H7 (cell line): ENCODE measurements around the gene GSK3A. TPM values are rescaled to one million over a fixed set of nuclear protein-coding genes. Genes with fewer than 3 reads are reported as not detected.

ENCODE experiments used
- DNase-seq: peaks from one replicate; pipeline ENCODE4 v3.0.0; 2012
- H3K27me3 ChIP-seq: 2 replicates; pipeline ENCODE4 v1.6.0; 2011; ENCODE audit warnings: mild to moderate bottlenecking, low read length; ENCODE audit not compliant: control insufficient read depth, insufficient read depth
- H3K36me3 ChIP-seq: replicated peaks from 2 replicates; pipeline ENCODE4 v1.5.1; 2011; ENCODE audit warnings: low read length; ENCODE audit not compliant: control insufficient read depth, insufficient read depth
- H3K4me3 ChIP-seq: 2 replicates; pipeline ENCODE4 v1.5.1; 2011; ENCODE audit warnings: low read depth, mild to moderate bottlenecking, control low read depth, low read length, moderate library complexity; ENCODE audit not compliant: insufficient read depth
- total RNA-seq: library from RNA; depleted of rRNA; stranded (reverse); fragments of >200 nt; shearing (Covaris generic); gene quantifications from 2 replicates; pipeline ENCODE4 v1.2.3, GENCODE V29; 2014

GSK3A gene
- total RNA-seq, 1 experiment from 2014 or later: 40.4 TPM

DNA sequence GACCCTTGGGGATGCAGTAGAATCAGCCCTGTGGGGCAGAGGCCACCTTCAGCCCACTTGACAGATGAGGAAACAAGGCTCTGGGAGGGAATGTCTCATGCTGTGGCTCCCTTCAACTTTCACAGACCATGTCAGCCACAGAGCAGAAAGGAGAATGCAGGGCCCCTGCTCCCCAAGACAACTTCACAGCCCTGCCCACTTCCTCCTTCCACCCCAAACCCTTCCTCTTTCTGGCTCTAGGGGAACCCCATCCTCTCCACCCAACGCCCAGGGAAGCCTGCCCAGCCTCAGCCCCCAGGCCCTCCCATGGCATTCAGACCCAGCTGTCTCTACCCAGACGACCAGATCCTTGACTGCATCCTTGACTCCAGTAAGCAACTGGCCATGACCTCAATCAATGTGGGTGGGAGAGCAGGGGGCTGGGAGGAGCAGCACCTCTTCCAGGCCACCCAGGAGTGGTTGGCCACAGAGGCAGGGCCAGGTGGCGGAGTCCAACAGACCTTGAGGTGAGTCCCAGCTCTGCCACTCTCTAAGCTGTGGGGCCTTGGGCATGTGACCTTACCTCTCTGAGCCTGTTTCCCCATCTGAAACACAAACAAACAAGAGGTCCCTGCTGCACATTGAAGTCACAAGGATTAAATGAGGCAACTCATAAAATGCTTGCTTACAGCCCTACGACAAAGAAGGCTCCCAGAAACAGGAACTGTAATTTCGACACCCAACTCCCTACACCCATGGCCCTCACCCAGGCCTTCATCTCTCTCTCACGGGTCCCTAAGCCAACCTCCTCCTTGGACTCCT, 40.7 kb downstream of the GSK3A start:
- DNase-seq: no peak
- no peaks in the 10 kb centered on the region for H3K27me3 ChIP-seq
- H3K4me3 ChIP-seq: no peak overlapping the region
- H3K36me3 ChIP-seq: peaks cover 31% of the 10 kb centered on the region

DNA sequence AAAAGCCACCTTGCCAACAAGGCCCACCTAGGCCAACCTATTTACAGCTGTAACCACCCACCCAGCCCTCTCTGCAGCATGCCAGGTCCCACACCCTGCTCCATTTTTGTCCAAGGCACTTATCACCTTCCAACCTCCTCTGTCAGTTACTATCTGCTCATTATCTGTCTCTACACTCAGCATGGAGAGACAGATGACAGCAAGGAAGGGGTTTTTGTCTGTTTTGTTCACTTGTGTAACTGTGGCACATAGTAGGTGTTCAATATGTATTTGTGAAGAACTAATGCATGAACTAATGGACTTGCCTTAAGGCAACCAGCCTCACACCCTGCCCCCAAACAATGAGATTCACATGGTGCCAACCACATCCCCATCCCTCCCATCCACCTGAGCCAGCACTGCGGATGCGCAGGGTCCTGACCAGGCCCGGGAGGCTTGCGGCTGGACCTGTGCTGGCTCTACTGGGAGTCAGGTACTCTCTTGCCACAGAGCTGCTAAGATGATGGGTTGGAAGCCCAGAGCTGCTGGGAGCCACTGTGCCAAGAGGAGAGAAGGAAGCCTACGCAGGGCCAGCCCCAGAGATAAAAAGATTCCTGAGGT, 42.2 kb downstream of the GSK3A start:
- DNase-seq: peak; percentile 43
- Histone ChIP-seq H3K36me3 (peaks cover 29% of the 10 kb centered on the region), H3K27me3 (no peaks in the 10 kb centered on the region), H3K4me3 (no peak overlapping the region)

DNA sequence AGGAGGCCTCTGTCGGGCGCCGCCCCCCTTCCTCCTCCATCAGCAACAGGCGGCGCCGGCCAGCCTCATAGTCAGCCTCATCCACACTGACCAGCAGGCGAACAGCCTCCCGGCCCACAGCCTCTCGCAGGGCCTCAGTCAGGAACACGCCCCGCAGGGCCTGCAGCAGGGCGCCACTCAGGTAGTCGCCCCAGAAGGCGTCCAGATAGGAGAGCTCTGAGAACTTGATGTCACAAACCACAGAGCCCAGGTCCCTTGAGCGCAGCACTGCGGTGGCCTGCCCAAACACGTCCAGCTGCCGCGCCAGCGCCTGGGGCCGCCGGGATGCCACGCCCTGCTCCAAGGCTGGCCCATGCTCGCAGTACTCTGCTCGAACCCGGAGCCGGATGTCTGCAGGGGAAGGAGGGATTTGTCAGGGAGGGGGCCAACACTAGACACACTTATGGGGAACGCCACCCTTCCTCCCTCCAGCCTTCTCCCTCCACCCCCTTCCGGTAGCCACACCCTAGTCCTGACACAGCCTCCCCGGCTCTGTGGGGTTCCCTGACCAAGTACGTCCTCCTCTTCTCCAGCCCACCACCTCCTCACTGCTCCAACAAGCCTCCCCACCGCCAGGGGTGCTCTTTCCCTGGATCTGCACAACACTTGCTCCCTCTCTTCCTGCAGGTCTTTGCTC, 42.8 kb downstream of the GSK3A start:
- DNase-seq: peak; percentile 82
- Histone ChIP-seq H3K36me3 (peaks cover 29% of the 10 kb centered on the region), H3K4me3 (no peak overlapping the region), H3K27me3 (no peaks in the 10 kb centered on the region)

DNA sequence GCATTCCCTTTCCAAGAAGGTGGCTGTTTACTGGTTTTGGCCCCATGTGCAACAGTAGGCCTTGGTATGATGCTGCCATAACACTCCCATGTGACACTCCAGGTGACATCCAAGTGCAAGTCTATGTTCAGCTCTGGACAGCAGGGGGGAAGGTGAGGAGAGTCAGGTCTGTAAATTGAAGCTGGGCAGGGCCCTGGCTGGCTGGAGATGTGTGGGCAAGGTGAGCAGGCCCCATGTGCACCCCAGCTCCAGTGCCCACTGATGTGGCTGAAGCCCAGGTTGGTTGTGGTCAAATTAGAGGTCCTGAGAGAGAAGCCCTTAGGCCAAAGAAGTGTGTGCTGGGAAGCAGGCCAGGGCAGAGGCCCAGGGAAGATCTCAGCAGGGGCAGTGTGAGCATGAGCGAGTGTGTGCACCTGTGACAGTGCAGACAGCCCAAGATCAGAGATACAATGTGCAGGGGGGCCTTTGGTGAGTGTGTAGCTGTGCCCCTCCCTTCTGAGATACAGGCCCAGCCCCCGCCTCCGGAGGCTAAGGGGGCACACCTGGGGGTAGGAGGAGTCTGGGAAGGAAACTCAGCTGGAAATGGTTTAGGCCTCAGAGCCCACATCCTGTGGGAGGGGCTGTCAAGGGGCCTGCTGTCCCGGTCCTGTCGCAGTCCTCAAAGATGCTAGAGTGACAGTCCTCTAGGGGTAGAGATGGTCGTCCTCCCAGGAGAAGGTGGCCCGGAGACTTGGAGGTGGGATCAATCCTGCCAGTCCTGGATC, 43.5 kb downstream of the GSK3A start:
- Histone ChIP-seq H3K27me3 (no peaks in the 10 kb centered on the region), H3K4me3 (no peak overlapping the region), H3K36me3 (peaks cover 26% of the 10 kb centered on the region)
- DNase-seq: no peak

DNA sequence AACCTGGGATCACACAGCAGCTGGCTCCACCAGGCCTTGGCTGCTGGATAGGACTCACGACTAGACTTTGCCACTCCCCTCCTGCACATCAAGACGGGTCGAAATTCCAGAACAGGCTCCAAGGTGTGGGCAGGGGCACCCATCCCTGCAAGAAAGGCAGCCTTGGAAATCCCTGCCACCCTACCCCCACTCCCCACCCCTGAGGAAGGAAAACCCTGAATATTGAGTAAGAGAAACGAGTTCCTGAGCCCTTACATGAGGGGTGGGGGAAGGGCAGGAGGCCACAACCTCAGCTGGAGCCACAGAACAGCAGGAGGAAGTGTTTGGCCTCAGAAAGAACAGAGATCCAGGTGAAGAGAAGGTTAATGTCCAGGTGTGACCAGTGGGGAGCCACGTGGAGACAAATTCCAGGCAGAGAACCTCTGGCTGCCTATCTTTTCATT, 45.0 kb downstream of the GSK3A start:
- H3K27me3 ChIP-seq: no peaks in the 10 kb centered on the region
- no peak overlapping the region for H3K4me3 ChIP-seq
- DNase-seq: peak; percentile 81
- peaks cover 17% of the 10 kb centered on the region for H3K36me3 ChIP-seq

DNA sequence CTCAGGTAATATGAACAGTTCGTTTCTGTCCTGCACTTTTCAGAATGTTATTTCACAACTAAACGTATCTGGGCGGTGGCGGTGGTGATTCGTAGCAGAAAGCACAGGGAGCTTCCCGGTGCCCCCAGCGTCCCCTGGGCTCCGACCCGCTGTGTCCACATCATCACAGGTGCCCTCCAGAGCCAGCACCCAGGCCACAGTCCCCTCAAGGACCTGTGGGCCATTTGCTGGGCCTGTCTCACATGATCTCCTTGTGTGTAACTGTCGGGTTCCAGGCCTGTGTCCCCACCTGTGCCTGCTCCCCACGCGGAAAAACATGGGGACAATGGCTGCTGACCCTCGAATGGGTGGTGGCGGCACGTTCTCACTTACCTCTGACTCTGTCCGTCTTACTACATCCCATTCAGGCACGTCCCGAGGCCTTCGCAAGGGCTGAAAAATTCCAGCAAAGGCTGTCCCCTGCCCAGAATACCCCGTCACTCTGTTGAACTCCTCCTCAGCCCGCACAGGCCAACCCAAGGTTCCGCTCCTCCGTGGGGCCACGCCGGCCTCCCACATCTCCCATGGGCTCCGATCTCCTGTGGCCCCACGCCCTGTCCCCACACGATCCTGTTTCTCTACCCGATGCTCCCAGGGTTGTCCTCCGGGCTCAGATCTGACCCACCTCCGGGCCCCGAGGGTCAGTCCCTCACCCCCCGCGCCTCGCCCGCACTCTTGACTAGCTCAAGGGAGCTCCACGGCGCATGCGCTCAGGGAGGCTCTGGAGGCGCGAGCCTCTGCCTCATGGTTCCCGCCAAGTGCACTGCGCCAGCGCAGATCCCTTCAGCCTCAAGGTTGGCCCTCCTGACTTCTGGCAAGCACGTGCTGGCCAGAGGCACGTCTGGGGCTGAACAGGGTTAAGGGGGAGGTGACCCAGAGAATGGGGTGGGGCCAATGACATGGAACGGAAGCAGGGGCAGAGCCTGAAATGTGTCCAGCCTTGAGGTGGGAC, 46.1 kb downstream of the GSK3A start:
- no peak overlapping the region for H3K4me3 ChIP-seq
- peak; percentile 81 for DNase-seq
- H3K36me3 ChIP-seq: peaks cover 9% of the 10 kb centered on the region
- H3K27me3 ChIP-seq: no peaks in the 10 kb centered on the region; the same call in 1 of the 2 replicates

DNA sequence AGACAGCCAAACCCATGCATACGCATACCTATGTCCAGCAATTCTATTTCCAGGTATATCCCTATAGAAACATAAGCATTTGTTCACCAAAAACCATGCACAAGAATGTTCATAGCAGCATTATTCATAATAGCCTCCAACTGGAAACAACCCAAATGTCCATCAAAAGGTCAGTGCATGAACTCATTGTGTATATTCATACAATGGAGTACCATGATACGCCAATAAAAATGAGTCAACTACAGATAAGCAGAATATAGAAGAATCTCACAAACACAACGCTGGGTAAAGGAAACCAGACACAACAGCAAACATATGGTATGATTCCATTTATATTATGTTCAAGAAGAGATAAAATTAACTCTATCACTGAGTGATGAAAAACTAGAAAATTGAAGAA, 48.7 kb downstream of the GSK3A start:
- Histone ChIP-seq H3K4me3 (no peak overlapping the region), H3K27me3 (no peaks in the 10 kb centered on the region; the same call in 1 of the 2 replicates), H3K36me3 (peaks cover 2% of the 10 kb centered on the region)
- no peak for DNase-seq

DNA sequence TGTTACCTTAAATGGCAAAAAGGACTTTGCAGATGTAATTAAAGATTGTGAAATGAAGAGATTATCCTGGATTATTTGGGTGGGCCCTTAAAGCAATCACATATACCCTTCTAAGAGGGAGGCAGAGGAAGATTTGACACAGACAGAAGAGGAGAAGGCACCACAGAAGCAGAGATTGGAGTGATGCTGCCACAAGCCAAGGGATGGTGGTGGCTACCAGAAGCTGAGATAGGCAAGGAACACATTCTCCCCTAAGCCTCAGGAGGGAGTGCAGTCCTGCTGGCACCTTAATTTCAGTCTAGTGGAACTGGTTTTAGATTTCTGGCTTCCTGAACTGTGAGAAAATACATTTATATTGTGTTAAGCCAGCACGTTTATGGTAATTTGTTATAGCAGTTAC, 49.1 kb downstream of the GSK3A start:
- DNase-seq: no peak
- Histone ChIP-seq H3K36me3 (no peaks in the 10 kb centered on the region; the same call in 1 of the 2 replicates), H3K4me3 (no peak overlapping the region), H3K27me3 (no peaks in the 10 kb centered on the region; the same call in 1 of the 2 replicates)

DNA sequence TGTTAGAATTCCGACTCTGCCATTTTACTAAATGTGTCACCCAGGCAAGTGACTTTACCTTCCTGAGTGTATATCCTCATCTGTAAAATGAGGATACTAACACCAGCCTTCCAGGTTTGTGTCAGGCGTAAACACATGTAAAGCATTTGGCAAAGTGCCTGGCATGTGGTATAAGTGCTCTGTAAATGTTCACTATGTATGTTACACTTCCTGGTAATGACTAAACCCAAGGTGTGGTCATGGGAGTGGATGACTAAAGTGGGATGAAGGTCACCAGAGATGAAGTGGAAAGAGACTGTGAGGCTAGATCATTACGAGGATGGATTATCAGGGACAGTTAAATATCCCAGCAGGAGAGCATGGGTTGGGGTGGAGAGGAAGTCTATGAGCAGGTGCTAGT, 50.5 kb downstream of the GSK3A start:
- Histone ChIP-seq H3K4me3 (no peak overlapping the region), H3K27me3 (no peaks in the 10 kb centered on the region; the same call in none of the 2 replicates), H3K36me3 (no peaks in the 10 kb centered on the region; the same call in 1 of the 2 replicates)
- DNase-seq: no peak

DNA sequence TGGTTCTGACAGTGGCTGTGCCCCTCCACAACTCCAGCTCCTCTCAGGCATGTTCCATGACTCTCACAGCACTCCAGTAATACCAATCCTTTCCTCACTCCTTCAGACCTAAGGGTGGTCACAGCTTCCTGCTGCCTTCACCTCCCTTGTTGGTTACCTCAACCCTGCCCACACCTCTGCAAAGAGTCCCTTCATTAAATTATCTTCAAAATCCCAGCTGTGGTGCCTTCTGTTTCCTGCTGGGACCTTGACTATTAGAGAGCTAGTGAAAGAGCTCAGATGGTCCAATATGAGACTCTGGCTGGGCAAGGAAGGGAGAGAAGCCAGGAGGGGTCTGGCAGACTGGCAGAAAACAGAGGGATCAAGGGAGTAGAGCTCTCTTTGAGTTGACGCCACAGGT, 51.1 kb downstream of the GSK3A start:
- Histone ChIP-seq H3K4me3 (no peak overlapping the region), H3K27me3 (no peaks in the 10 kb centered on the region; the same call in none of the 2 replicates), H3K36me3 (no peaks in the 10 kb centered on the region; the same call in 1 of the 2 replicates)
- DNase-seq: peak; percentile 13

DNA sequence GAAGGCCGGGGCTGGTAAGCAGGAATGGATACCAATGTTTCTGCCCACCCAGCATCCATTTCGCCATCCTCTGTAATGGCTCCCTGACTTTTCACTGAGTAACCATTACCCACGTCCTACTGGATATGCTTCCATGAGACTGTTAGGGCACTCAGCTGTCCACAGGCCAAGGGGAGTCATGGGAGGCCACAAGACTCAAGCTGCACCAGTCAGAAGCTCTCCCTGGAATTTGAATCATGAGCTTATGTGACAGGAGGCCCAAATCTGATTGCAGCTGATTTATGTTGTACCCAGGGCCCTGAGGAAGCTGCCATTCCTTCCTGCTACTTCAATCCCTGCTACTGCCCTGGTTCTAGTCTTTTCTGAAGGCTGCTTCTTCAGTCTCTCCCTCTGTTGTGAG, 53.3 kb downstream of the GSK3A start:
- Histone ChIP-seq H3K27me3 (no peaks in the 10 kb centered on the region; the same call in none of the 2 replicates), H3K4me3 (no peak overlapping the region), H3K36me3 (no peaks in the 10 kb centered on the region)
- no peak for DNase-seq

DNA sequence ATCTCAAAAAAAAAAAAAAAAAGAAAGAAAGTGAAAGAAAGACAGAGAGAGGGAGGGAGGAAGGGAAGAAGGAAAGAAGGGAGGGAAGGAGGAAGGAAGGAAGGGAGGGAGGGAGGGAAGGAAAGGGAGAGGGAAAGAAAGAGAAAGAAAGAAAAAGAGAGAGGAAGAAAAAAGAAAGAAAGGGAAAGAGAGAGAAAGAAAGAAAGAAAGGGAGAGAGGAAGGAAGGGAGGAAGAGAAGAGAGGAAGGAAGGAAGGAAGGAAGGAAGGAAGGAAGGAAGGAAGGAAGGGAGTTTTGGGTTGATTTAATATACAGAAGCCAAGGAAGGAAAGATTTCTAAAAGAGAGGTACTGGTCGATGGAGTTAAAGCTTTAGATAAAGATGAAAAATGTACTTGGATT, 53.7 kb downstream of the GSK3A start:
- no peaks in the 10 kb centered on the region for H3K36me3 ChIP-seq
- H3K4me3 ChIP-seq: no peak overlapping the region
- no peak for DNase-seq
- no peaks in the 10 kb centered on the region; the same call in none of the 2 replicates for H3K27me3 ChIP-seq

DNA sequence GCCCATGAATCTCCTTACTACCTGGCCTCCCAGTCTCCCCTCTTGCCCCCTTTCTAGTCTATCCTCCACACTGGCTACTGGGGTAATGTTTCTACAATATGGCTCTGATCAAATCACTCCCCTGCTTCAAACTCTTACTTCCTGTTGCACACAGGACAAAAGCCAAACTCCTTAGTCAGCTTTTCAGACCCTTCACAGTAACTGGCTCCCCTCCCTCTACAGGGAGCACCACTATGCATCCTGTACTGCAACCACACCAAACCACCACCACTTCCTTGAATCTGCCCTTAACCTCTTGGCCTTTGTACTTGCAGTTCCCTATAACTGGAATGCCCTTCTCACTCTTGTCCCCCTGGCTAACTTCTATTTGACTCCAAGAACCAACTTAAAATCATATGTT, 57.1 kb downstream of the GSK3A start:
- DNase-seq: no peak
- no peaks in the 10 kb centered on the region for H3K36me3 ChIP-seq
- H3K4me3 ChIP-seq: no peak overlapping the region
- peaks cover 10% of the 10 kb centered on the region for H3K27me3 ChIP-seq
